ENCODE results near the gene CLEC11A. TPM values are rescaled to one million over a fixed set of nuclear protein-coding genes. Genes with fewer than 3 reads are reported as not detected.

Gene CLEC11A
- total and polyA plus RNA-seq, 9 of the 15 experiments (the other 6 are each of a cell fraction or from before 2014, with no cell fraction given): 0.39 to 43.9 (median 3.4) TPM

DNA sequence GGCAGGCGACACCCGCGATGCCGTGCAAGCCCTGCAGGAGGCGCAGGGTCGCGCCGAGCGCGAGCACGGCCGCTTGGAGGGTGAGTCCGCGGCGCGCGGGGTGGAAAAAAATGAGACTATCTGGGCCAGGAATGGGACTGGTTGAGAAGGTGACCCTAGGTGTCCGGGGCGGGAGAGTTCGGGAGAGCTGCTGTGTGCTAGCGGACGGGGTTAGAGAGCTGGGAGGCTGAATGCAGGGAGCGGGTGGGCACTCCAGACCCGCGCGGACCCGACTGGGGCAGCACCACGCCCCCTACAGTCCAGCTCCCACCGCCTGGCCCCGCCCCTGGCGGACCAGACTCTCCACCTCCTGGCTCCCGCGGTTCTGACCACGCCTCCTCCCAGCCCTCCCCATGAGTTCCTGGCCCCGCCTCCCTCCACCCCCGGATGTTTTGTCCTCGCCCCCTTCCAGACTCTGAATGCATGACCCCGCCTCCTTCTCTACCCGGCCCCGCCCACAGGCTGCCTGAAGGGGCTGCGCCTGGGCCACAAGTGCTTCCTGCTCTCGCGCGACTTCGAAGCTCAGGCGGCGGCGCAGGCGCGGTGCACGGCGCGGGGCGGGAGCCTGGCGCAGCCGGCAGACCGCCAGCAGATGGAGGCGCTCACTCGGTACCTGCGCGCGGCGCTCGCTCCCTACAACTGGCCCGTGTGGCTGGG, 1.5 kb downstream of the CLEC11A start (continued):
- TF ChIP-seq, protein P1, sequence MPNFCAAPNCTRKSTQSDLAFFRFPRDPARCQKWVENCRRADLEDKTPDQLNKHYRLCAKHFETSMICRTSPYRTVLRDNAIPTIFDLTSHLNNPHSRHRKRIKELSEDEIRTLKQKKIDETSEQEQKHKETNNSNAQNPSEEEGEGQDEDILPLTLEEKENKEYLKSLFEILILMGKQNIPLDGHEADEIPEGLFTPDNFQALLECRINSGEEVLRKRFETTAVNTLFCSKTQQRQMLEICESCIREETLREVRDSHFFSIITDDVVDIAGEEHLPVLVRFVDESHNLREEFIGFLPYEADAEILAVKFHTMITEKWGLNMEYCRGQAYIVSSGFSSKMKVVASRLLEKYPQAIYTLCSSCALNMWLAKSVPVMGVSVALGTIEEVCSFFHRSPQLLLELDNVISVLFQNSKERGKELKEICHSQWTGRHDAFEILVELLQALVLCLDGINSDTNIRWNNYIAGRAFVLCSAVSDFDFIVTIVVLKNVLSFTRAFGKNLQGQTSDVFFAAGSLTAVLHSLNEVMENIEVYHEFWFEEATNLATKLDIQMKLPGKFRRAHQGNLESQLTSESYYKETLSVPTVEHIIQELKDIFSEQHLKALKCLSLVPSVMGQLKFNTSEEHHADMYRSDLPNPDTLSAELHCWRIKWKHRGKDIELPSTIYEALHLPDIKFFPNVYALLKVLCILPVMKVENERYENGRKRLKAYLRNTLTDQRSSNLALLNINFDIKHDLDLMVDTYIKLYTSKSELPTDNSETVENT (CRISPR knock-in tag; IDR thresholded peaks at IDR 0.05): peak; percentile 94; the same call in 1 of the 2 replicates
- TF ChIP-seq ZSCAN29 (IDR thresholded peaks at IDR 0.05) (no peak), CBX3 (IDR thresholded peaks at IDR 0.05; ENCODE audit: borderline replicate concordance in 1 of 2, low read length in 2 of 2) (peak in 1 of 2 experiments; percentile 81; a peak in 1 of 3 replicates), NBN (IDR thresholded peaks at IDR 0.05; ENCODE audit: low read depth) (peak; percentile 81; the same call in 1 of the 2 replicates), SMARCE1 (IDR thresholded peaks at IDR 0.05) (peak; percentile 62; the same call in 1 of the 2 replicates), NEUROD1 (IDR thresholded peaks at IDR 0.05; ENCODE audit: borderline replicate concordance, low read depth, low read length, partially characterized antibody) (peak; percentile 40), ESRRB (CRISPR knock-in tag; IDR thresholded peaks at IDR 0.05; ENCODE audit: borderline replicate concordance) (no peak), ERF (CRISPR knock-in tag; IDR thresholded peaks at IDR 0.05) (peak; percentile 83; the same call in 1 of the 2 replicates), HLTF (IDR thresholded peaks at IDR 0.05) (peak; percentile 71; the same call in 1 of the 2 replicates), ZNF124 (CRISPR knock-in tag; IDR thresholded peaks at IDR 0.05) (0 out of 2 replicates have a peak, but pooled peaks have one; percentile 35), SETDB1 (IDR thresholded peaks at IDR 0.05; ENCODE audit: low read length) (peak; percentile 24), TCF7 (IDR thresholded peaks at IDR 0.05; ENCODE audit: borderline replicate concordance) (0 out of 2 replicates have a peak, but pooled peaks have one; percentile 57), HNRNPL (IDR thresholded peaks at IDR 0.05; ENCODE audit: low read depth, low read length) (0 out of 2 replicates have a peak, but pooled peaks have one; percentile 63), RAD21 (CRISPR knock-in tag; conservative IDR thresholded peaks at IDR 0.05 in 1 of 2, IDR thresholded peaks at IDR 0.05 in 1 of 2) (peak; percentile 82 to 83), KAT2B (IDR thresholded peaks at IDR 0.05; ENCODE audit: low read depth, low read length) (peak; percentile 77), ZNF121 (CRISPR knock-in tag; conservative IDR thresholded peaks at IDR 0.05) (no peak), CBX1 (IDR thresholded peaks at IDR 0.05; ENCODE audit: low read depth) (peak; percentile 59; the same call in 1 of the 2 replicates), PTRF (tag; IDR thresholded peaks at IDR 0.05) (no peak), TRIM28 (IDR thresholded peaks at IDR 0.05) (peak; percentile 72; the same call in 1 of the 2 replicates)
- TF ChIP-seq, protein P2, sequence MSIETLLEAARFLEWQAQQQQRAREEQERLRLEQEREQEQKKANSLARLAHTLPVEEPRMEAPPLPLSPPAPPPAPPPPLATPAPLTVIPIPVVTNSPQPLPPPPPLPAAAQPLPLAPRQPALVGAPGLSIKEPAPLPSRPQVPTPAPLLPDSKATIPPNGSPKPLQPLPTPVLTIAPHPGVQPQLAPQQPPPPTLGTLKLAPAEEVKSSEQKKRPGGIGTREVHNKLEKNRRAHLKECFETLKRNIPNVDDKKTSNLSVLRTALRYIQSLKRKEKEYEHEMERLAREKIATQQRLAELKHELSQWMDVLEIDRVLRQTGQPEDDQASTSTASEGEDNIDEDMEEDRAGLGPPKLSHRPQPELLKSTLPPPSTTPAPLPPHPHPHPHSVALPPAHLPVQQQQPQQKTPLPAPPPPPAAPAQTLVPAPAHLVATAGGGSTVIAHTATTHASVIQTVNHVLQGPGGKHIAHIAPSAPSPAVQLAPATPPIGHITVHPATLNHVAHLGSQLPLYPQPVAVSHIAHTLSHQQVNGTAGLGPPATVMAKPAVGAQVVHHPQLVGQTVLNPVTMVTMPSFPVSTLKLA (conservative IDR thresholded peaks at IDR 0.05): peak; percentile 65 to 77
- TF ChIP-seq, protein P3, sequence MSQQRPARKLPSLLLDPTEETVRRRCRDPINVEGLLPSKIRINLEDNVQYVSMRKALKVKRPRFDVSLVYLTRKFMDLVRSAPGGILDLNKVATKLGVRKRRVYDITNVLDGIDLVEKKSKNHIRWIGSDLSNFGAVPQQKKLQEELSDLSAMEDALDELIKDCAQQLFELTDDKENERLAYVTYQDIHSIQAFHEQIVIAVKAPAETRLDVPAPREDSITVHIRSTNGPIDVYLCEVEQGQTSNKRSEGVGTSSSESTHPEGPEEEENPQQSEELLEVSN (IDR thresholded peaks at IDR 0.05; ENCODE audit: borderline replicate concordance in 1 of 2, extremely low read depth in 1 of 2, insufficient read depth in 1 of 2, insufficient read length in 1 of 2, low read depth in 1 of 2, low read length in 1 of 2, poor library complexity in 1 of 2, severe bottlenecking in 1 of 2): peak in 1 of 2 experiments; percentile 92
- TF ChIP-seq, protein P4, sequence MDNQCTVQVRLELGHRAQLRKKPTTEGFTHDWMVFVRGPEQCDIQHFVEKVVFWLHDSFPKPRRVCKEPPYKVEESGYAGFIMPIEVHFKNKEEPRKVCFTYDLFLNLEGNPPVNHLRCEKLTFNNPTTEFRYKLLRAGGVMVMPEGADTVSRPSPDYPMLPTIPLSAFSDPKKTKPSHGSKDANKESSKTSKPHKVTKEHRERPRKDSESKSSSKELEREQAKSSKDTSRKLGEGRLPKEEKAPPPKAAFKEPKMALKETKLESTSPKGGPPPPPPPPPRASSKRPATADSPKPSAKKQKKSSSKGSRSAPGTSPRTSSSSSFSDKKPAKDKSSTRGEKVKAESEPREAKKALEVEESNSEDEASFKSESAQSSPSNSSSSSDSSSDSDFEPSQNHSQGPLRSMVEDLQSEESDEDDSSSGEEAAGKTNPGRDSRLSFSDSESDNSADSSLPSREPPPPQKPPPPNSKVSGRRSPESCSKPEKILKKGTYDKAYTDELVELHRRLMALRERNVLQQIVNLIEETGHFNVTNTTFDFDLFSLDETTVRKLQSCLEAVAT (IDR thresholded peaks at IDR 0.05): peak; percentile 51 to 75; a peak in 2 of 4 replicates
